Right lobe of liver (tissue), 6 donors: ENCODE data around the gene MIEF1. TPM values are rescaled to one million over a fixed set of nuclear protein-coding genes. Genes with fewer than 3 reads are reported as not detected.
A peak's percentile ranks its signal among the peaks of the same experiment; 100 is the strongest.

Experiments
- ATAC-seq, 4 donors: fragments of 200-7000 bp; cut with Tn5 transposase; one replicate each; pipeline ENCODE4 v1.9.1; 2020; ENCODE audit warnings: mild to moderate bottlenecking in 4 of 4, moderate library complexity in 4 of 4
- DNase-seq, 3 donors: peaks; one replicate each; pipeline ENCODE4 v3.0.0-alpha.2; 2020
- H3K27ac ChIP-seq, 3 donors: fragments of 200-600 bp; one replicate each; pipeline ENCODE4 v1.8.0; 2022
- H3K27me3 ChIP-seq, 2 donors: fragments of 200-600 bp; one replicate each; pipeline ENCODE4 v1.8.0; 2022
- H3K36me3 ChIP-seq, 4 donors: fragments of 200-600 bp; sonication (generic) in 1 of 4; one replicate each; pipeline versions ENCODE4 v1.5.1 to v1.8.0; 2017 to 2022; ENCODE audit warnings: control low read depth in 1 of 4
- H3K4me1 ChIP-seq, 4 donors: fragments of 200-600 bp; sonication (generic) in 1 of 4; one replicate each; pipeline versions ENCODE4 v1.5.1 to v1.8.0; 2017 to 2022; ENCODE audit warnings: control low read depth in 1 of 4
- H3K4me3 ChIP-seq, 3 donors: fragments of 200-600 bp; one replicate each; pipeline ENCODE4 v1.8.0; 2022
- H3K9me3 ChIP-seq, 4 donors: fragments of 200-600 bp; sonication (generic) in 1 of 4; one replicate each; pipeline versions ENCODE4 v1.5.1 to v1.8.0; 2017 to 2022; ENCODE audit warnings: control low read depth in 1 of 4
- POLR2A ChIP-seq: fragments of 450-650 bp; IDR thresholded peaks from one replicate; pipeline ENCODE4 v1.6.1; 2017; ENCODE audit warnings: antibody characterized with exemption, mild to moderate bottlenecking
- WGBS: methylation state at CpG from one replicate; pipeline ENCODE4 v1.1.6; 2018; ENCODE audit warnings: low coverage, low lambda C conversion rate; ENCODE audit not compliant: insufficient coverage; ENCODE audit errors: missing lambda C conversion rate; 5-methylcytosine and 5-hydroxymethylcytosine counted together
- intact Hi-C, 2 donors: fragments of 100-400 bp; cut with DNase I; formaldehyde crosslinking; loops; one replicate each; pipeline versions ENCODE4 v1.11.2 to v1.14.1; 2022
- total RNA-seq, 6 experiments: library from RNA; depleted of rRNA in 2 of 6; stranded (reverse); fragments of >200 nt in 2 of 6; fragmentation: NEBNext Ultra II Directional in 3 of 6; extraction: Animal tissue kit (Norgen Biotek cat#: 25700) in 3 of 6; gene quantifications; one replicate each; pipeline versions ENCODE4 v1.1.0 to v1.2.4, GENCODE V29; 2016 to 2023
- TF ChIP-seq, protein P1 (sequence below), 4 donors: fragments of 200-600 bp in 3 of 4; fragments of 450-650 bp in 1 of 4; IDR thresholded peaks; one replicate each; pipeline versions ENCODE4 v1.5.1 to v1.8.0; 2016 to 2022; ENCODE audit warnings: antibody characterized with exemption in 4 of 4, mild to moderate bottlenecking in 2 of 4
- donor health status: DM: no; HTN: yes; CAD: no.
- donor health status: DM: no; HTN: no; CAD: no.
- donor health status: DM: no; HTN: no; CAD: no.
- donor health status: DM: no; HTN: yes; CAD: no.
- donor health status: DM: no; HTN: yes; CAD: no.

MIEF1 gene
- total RNA-seq, 6 experiments from 2014 or later: 17.4 to 24.4 (median 21.5) TPM

DNA sequence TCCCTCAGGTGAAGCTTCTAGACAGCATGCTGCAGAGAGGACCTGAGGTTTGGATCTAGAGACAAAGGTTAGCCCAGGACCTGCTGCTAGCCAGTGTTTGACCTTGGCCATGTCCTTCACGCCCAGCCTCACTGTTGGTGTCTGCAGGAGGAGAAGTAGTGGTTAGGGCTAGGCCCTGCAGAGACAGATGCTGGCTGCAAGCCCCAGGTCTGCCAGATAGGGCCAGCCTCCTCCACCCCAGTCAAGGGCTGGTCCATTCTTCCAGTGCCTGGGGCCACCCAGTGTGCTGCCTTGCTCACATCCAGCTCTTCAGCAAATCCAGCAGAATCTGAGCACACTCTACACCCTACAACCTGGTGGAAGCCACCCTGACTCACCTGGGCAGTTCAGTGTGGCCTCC lies 21.5 kb upstream of the MIEF1 start:
- Histone ChIP-seq H3K36me3 (no peaks in the 10 kb centered on the region), H3K27me3 (no peaks in the 10 kb centered on the region), H3K27ac (no peak overlapping the region), H3K4me1 (no peaks in the 10 kb centered on the region), H3K4me3 (no peak overlapping the region), H3K9me3 (no peaks in the 10 kb centered on the region)
- intact Hi-C loops: no loop called here
- no peak for ATAC-seq
- DNase-seq: no peak
- no CpG with 5 or more reads among the region's 1 CpG for WGBS
- TF ChIP-seq, protein P1, sequence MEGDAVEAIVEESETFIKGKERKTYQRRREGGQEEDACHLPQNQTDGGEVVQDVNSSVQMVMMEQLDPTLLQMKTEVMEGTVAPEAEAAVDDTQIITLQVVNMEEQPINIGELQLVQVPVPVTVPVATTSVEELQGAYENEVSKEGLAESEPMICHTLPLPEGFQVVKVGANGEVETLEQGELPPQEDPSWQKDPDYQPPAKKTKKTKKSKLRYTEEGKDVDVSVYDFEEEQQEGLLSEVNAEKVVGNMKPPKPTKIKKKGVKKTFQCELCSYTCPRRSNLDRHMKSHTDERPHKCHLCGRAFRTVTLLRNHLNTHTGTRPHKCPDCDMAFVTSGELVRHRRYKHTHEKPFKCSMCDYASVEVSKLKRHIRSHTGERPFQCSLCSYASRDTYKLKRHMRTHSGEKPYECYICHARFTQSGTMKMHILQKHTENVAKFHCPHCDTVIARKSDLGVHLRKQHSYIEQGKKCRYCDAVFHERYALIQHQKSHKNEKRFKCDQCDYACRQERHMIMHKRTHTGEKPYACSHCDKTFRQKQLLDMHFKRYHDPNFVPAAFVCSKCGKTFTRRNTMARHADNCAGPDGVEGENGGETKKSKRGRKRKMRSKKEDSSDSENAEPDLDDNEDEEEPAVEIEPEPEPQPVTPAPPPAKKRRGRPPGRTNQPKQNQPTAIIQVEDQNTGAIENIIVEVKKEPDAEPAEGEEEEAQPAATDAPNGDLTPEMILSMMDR (IDR thresholded peaks at IDR 0.05): no peak

DNA sequence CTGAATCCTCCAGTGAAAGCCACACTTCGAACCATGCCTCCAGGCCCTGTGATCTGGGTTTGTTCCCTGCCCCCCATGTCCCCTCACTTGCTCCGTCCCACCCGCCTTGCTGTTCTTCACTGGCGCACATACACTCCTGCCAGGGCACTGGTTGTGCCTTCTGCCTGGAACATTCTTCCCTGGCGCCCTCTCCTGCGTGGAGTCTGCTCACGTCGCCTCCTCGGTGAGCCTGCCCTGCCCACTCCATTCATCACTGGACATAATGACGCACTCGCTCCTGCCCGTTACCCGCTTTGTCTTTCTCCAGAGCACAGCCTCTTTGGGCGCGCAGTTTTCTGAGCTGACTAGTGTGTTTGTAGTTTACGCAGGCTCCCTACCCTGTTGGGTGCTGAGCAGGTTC lies 21.0 kb upstream of the MIEF1 start:
- no peaks in the 10 kb centered on the region for H3K9me3 ChIP-seq
- no peak overlapping the region for H3K4me3 ChIP-seq
- no peaks in the 10 kb centered on the region for H3K36me3 ChIP-seq
- TF ChIP-seq, protein P1 (IDR thresholded peaks at IDR 0.05): no peak
- no peak for TF ChIP-seq POLR2A
- H3K27ac ChIP-seq: no peak overlapping the region
- WGBS: 87% methylated on average over 15 of the region's 16 CpGs
- H3K27me3 ChIP-seq: no peaks in the 10 kb centered on the region
- H3K4me1 ChIP-seq: no peaks in the 10 kb centered on the region
- no peak for ATAC-seq
- no peak for DNase-seq
- intact Hi-C loops: no loop called here

DNA sequence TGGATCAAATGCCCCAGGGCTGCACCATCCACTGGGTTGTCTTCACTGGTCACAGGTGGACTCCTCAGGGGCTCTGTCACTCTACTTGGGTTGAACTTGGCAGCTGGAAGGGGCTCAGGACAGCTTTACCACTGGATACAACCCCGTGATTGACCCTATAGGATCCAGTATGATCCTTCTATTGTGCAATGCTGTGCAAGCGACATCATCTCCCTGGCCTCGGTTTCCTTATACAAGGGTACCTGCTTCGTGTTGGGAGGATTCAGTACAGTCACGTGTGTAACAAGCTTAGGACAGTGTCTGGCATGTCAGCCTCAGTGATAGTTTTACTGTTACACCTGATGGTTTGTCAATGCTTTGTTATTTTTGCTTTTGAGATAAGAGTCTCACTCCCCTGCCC lies 20.5 kb upstream of the MIEF1 start:
- Histone ChIP-seq H3K4me3 (no peak overlapping the region), H3K9me3 (no peaks in the 10 kb centered on the region), H3K4me1 (no peaks in the 10 kb centered on the region), H3K27ac (no peak overlapping the region), H3K27me3 (no peaks in the 10 kb centered on the region), H3K36me3 (no peaks in the 10 kb centered on the region)
- intact Hi-C loops: no loop called here
- whole genome bisulfite sequencing: 71% methylated on average over 3 of the region's 5 CpGs
- no peak for DNase-seq
- TF ChIP-seq, protein P1 (IDR thresholded peaks at IDR 0.05): no peak
- TF ChIP-seq POLR2A: no peak
- no peak for ATAC-seq

DNA sequence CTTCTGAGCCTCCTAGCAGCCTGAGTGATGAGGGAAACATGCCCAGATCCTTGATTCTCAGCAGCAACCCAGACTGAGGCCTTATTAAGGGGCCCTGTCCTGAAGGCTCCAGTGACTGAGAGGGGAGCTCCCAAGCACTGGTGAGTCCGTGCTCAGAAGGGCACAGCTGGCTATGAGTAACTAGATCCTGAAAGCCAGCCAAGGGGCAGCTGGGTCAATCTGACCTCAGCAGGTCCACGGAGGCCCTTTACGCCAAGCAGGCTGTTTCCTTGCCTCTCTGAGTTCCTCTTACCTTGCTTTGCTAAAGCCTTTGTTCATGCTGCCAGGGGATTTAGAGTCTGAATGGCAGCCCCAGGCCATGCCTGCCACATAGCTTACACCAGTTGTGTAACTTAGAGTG lies 19.3 kb upstream of the MIEF1 start:
- no peak overlapping the region for H3K27ac ChIP-seq
- TF ChIP-seq, protein P1 (IDR thresholded peaks at IDR 0.05): no peak
- no peak for TF ChIP-seq POLR2A
- DNase-seq (peak in 2 of 3 donors; percentile 51 to 68), ATAC-seq (peak; percentile 48 to 93 (median 70))
- no peak overlapping the region for H3K4me3 ChIP-seq
- intact Hi-C loops: no loop called here
- no CpG with 5 or more reads among the region's 3 CpGs for WGBS
- no peaks in the 10 kb centered on the region for H3K36me3 ChIP-seq
- no peaks in the 10 kb centered on the region for H3K27me3 ChIP-seq
- H3K4me1 ChIP-seq: no peaks in the 10 kb centered on the region
- H3K9me3 ChIP-seq: no peaks in the 10 kb centered on the region
